Neural progenitor cell (in vitro differentiated cells): ENCODE measurements around the gene NHLH2.

Experiments used
- CTCF ChIP-seq: fragments of 200-600 bp; sonication (generic); IDR thresholded peaks from 2 replicates; pipeline ENCODE4 v1.5.1; 2017; ENCODE audit warnings: antibody characterized with exemption, mild to moderate bottlenecking
- EZH2 ChIP-seq: fragments of 200-600 bp; sonication (generic); IDR thresholded peaks from 2 replicates; pipeline ENCODE4 v1.6.1; 2017; ENCODE audit warnings: antibody characterized with exemption, mild to moderate bottlenecking, moderate library complexity

GRCh38 chr1:115829023-115829674 lies 11.8 kb downstream of the NHLH2 start:
- no peak for TF ChIP-seq CTCF
- no peak for TF ChIP-seq EZH2
